Left lung (tissue), 10 donors: Measurements from ENCODE around the gene GNAO1. TPM values are rescaled to one million over a fixed set of nuclear protein-coding genes. Genes with fewer than 3 reads are reported as not detected.
A peak's percentile ranks its signal among the peaks of the same experiment; 100 is the strongest.

Experiments used
- ATAC-seq: fragments of 200-7000 bp; cut with Tn5 transposase; one replicate; pipeline ENCODE4 v1.9.1; 2020; ENCODE audit warnings: moderate library complexity
- DNase-seq, 4 donors: peaks; one replicate each; pipeline ENCODE4 v3.0.0-alpha.2; 2013 to 2020
- H3K27ac ChIP-seq, 2 donors: fragments of 200-600 bp; sonication (generic) in 1 of 2; one replicate each; pipeline versions ENCODE4 v1.5.0 to v1.8.0; 2020 to 2021
- H3K27me3 ChIP-seq, 2 donors: fragments of 200-600 bp; sonication (generic) in 1 of 2; one replicate each; pipeline versions ENCODE4 v1.5.0 to v1.8.0; 2020 to 2021
- H3K36me3 ChIP-seq, 2 donors: fragments of 200-600 bp; sonication (generic) in 1 of 2; one replicate each; pipeline versions ENCODE4 v1.5.0 to v1.8.0; 2020 to 2021
- H3K4me1 ChIP-seq, 2 donors: fragments of 200-600 bp; one replicate each; pipeline ENCODE4 v1.8.0; 2021
- H3K4me3 ChIP-seq, 2 donors: fragments of 200-600 bp; sonication (generic) in 1 of 2; one replicate each; pipeline versions ENCODE4 v1.5.0 to v1.8.0; 2020 to 2021; ENCODE audit warnings: mild to moderate bottlenecking in 1 of 2
- H3K9me3 ChIP-seq, 2 donors: fragments of 200-600 bp; sonication (generic) in 1 of 2; one replicate each; pipeline versions ENCODE4 v1.5.0 to v1.8.0; 2020 to 2021
- intact Hi-C, 2 donors: fragments of 100-400 bp; cut with DNase I; formaldehyde crosslinking; loops; one replicate each; pipeline versions ENCODE4 v1.11.2 to v1.14.2; 2022
- polyA plus RNA-seq, 6 donors: library from polyadenylated mRNA; unstranded; fragments of 120-200 nt; gene quantifications; one replicate each; pipeline ENCODE4 v1.2.1, GENCODE V29; 2013; ENCODE audit not compliant: insufficient read length in 6 of 6
- total RNA-seq, 2 donors: library from RNA; stranded (reverse); fragmentation: NEBNext Ultra II Directional; extraction: Animal tissue kit (Norgen Biotek cat#: 25700); gene quantifications; one replicate each; pipeline ENCODE4 v1.2.1, GENCODE V29; 2021
- TF ChIP-seq, protein P1 (sequence below), 2 donors: fragments of 200-600 bp; sonication (generic) in 1 of 2; IDR thresholded peaks; one replicate each; pipeline versions ENCODE4 v1.5.0 to v1.8.0; 2021; ENCODE audit warnings: antibody characterized with exemption in 2 of 2
- donor health status: DM: no; HTN: yes; CAD: no.
- donor health status: DM: no; HTN: no; CAD: no.

Gene GNAO1
- total and polyA plus RNA-seq, 8 donors = 1.3 to 34.1 (median 22.2) TPM

DNA sequence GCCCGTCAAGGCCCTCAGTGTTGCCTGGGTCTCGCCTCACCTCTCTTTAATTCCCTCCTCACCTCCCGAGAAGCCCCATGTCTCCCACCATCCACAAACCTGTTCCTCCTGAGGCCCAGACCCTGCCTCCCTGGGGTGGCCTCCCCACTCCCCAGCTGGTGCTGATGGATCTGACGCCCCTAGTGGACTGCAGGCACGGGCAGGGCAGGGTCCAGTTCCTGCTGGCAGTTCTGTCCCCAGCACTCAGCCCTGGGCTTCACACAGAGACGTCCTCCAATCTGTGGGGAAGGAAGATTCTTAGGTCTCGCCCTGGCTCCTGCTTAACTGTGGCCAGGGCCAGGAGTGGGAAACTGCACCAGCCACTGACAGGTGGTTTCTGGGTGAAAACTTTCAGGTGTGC, 125.3 kb downstream of the GNAO1 start:
- ATAC-seq = no peak
- H3K27me3 ChIP-seq = peaks cover 0 to 8% of the 10 kb centered on the region in 2 donors
- intact Hi-C loops = loop anchor here in 1 of 2 donors (10.0 kb wide), 1 partner anchor 372 kb away; no protein-coding TSS in a partner anchor
- H3K27ac ChIP-seq = no peak overlapping the region
- peaks cover 3 to 7% of the 10 kb centered on the region in 2 donors for H3K4me1 ChIP-seq
- H3K36me3 ChIP-seq = no peaks in the 10 kb centered on the region
- TF ChIP-seq, protein P1, sequence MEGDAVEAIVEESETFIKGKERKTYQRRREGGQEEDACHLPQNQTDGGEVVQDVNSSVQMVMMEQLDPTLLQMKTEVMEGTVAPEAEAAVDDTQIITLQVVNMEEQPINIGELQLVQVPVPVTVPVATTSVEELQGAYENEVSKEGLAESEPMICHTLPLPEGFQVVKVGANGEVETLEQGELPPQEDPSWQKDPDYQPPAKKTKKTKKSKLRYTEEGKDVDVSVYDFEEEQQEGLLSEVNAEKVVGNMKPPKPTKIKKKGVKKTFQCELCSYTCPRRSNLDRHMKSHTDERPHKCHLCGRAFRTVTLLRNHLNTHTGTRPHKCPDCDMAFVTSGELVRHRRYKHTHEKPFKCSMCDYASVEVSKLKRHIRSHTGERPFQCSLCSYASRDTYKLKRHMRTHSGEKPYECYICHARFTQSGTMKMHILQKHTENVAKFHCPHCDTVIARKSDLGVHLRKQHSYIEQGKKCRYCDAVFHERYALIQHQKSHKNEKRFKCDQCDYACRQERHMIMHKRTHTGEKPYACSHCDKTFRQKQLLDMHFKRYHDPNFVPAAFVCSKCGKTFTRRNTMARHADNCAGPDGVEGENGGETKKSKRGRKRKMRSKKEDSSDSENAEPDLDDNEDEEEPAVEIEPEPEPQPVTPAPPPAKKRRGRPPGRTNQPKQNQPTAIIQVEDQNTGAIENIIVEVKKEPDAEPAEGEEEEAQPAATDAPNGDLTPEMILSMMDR (IDR thresholded peaks at IDR 0.05) = no peak
- no peaks in the 10 kb centered on the region for H3K9me3 ChIP-seq
- no peak for DNase-seq
- H3K4me3 ChIP-seq = no peak overlapping the region

DNA sequence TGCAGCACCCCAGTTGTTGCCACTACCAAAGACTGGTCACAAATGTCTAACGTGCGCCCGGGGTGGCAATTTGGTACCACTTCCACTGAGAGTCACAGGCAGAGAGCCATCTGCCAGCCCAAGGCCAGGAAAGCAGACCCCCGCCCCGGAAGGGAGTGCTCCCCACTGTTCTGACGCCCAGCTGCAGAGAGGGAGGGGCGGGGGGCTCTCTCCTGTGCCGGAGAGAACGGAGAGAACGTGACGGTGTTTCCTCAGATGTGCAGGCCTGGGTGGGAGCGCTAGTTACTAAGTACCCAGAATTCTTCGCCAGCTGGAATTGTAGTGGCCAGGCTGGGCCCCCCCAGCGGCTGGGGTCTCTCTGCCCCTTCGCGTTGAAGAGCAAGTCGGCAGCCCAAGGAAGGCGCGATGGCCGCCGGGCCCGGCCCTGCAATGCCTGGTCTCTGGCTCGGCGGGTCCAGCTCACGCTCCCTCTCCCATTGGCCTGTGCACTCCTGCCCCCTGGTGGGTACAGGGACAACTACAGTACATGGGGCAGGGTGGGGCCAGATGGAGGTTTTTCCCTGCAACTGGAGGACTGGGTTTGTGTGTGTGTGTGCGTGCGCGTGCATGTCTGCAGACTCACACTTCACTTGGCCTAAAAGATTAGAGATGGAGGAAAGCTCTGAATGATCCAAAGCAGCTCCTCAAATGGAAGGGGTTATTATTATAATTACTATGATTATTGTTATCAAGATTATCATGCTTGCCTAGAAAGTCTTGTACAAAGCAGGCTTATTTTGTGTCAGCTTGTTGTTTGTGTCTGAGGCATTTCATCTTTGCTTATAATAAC, 126.9 kb downstream of the GNAO1 start:
- intact Hi-C loops = loop anchor here in 1 of 2 donors (10.0 kb wide), 1 partner anchor 373 kb away; no protein-coding TSS in a partner anchor
- H3K4me3 ChIP-seq = no peak overlapping the region
- H3K36me3 ChIP-seq = no peaks in the 10 kb centered on the region
- peaks cover 0 to 8% of the 10 kb centered on the region in 2 donors for H3K27me3 ChIP-seq
- TF ChIP-seq, protein P1 (IDR thresholded peaks at IDR 0.05) = peak; percentile 72 to 94
- peak; percentile 63 to 96 (median 92) for DNase-seq
- ATAC-seq = peak; percentile 99
- no peaks in the 10 kb centered on the region for H3K9me3 ChIP-seq
- H3K4me1 ChIP-seq = peaks cover 3 to 7% of the 10 kb centered on the region in 2 donors
- no peak overlapping the region for H3K27ac ChIP-seq

DNA sequence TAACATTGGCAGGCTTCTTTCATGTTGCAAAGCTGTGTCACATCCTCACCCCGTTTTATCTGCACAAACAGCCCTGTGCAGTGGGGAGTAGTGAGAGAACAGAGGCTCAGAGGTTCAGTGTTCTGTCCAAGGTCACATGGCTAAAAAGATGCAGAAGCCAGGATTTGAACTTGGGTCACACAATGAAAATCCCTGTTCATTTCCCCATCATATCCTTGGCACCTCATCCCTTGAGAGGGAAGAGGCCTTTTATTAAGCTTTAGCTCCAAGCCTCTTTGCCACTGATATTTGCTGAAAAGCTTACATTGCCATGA, 127.5 kb downstream of the GNAO1 start:
- Histone ChIP-seq H3K9me3 (no peaks in the 10 kb centered on the region), H3K27me3 (peaks cover 0 to 8% of the 10 kb centered on the region in 2 donors), H3K4me3 (no peak overlapping the region), H3K27ac (no peak overlapping the region), H3K36me3 (no peaks in the 10 kb centered on the region), H3K4me1 (peaks cover 3 to 7% of the 10 kb centered on the region in 2 donors)
- no peak for ATAC-seq
- TF ChIP-seq, protein P1 (IDR thresholded peaks at IDR 0.05) = no peak
- DNase-seq = peak in 2 of 4 donors; percentile 81 to 90
- intact Hi-C loops = loop anchor here in 1 of 2 donors (10.0 kb wide), 1 partner anchor 374 kb away; no protein-coding TSS in a partner anchor

DNA sequence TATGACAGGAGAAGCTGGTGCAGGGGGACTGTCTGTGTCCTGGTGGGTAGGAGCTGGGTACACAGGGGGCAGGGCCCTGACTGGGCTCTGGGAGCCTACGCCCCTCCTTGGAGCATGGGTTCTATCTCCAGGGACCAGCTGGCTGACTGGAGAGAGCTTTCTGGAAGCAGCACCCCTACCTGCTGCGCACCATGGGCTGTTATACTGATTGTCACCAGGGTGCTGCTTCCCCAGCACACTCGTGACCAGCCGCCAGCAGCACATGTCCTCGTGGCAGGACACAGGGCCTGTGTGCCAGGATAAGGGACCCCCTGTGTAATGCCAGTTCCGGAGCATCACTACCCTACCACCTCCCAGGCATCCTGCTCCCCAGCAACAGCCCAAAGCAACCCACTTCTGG, 128.1 kb downstream of the GNAO1 start:
- no peak overlapping the region for H3K27ac ChIP-seq
- H3K36me3 ChIP-seq = no peaks in the 10 kb centered on the region
- intact Hi-C loops = loop anchor here in 1 of 2 donors (10.0 kb wide), 1 partner anchor 375 kb away; no protein-coding TSS in a partner anchor
- peaks cover 0 to 8% of the 10 kb centered on the region in 2 donors for H3K27me3 ChIP-seq
- TF ChIP-seq, protein P1 (IDR thresholded peaks at IDR 0.05) = no peak
- H3K4me1 ChIP-seq = peaks cover 3 to 7% of the 10 kb centered on the region in 2 donors
- ATAC-seq (no peak), DNase-seq (peak in 1 of 4 donors; percentile 50)
- H3K9me3 ChIP-seq = no peaks in the 10 kb centered on the region
- H3K4me3 ChIP-seq = no peak overlapping the region

DNA sequence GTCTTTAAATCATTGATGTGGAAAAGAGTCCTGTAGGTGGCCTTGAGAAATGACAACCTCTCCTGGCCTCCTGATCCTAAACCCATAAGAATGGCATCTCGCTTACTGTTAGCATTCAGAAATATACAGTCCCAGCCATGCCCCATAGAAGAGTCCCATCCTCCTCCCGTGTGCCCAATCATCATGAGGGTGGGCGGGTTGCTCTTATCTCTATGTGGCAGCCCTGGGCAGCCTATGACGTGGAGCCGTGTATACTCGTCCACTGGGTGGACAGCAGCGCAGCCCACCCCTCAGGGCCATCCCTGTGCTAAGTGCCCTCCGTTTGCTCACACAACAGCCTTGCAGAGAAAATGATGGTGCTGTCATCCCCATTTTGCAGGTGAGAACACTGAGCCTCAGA, 128.8 kb downstream of the GNAO1 start:
- H3K36me3 ChIP-seq = no peaks in the 10 kb centered on the region
- TF ChIP-seq, protein P1 (IDR thresholded peaks at IDR 0.05) = no peak
- ATAC-seq (no peak), DNase-seq (peak in 1 of 4 donors; percentile 30)
- H3K4me1 ChIP-seq = peaks cover 3 to 7% of the 10 kb centered on the region in 2 donors
- H3K9me3 ChIP-seq = no peaks in the 10 kb centered on the region
- no peak overlapping the region for H3K4me3 ChIP-seq
- H3K27me3 ChIP-seq = peaks cover 0 to 8% of the 10 kb centered on the region in 2 donors
- no peak overlapping the region for H3K27ac ChIP-seq
- intact Hi-C loops = no loop called here
